Measurements from ENCODE around the gene AVEN.

AVEN gene

DNA sequence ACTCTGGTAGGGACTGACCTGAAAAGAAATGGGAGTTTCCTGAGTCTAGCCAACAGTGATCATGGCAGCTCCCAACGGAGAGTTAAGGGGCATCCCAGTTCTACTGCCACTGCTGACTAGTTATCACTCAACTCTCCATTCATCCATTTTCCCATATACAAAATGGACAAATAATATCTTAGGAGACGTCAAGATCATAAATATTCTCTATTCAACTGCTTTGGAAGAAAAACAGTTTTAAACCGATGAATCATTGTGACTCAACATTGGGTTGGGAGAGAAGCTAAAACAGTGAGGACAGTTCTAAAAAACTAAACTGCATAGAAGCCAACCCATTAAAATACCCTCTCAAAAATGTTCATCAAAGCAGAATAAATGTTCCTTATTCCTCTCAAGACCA lies 128.3 kb downstream of the AVEN start:
- DNase-seq: no peak

DNA sequence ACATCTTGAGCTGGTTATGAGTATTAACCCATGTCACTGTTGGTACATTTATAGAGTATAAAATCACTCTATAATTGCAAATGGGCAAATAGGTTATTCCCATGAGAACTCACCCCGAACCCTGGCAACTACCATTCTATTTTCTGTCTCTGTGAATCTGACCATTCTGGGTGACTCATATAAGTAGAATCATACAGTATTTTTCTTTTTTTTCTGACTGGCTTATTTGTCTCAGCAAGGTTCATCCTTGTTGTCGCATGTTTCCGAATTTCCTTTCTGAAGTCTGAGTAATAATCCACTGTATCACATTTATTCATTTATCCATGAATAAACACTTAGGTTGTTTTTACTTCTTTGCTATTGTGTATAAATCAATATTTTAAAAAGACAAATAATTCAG lies 130.6 kb downstream of the AVEN start:
- no peak for DNase-seq

DNA sequence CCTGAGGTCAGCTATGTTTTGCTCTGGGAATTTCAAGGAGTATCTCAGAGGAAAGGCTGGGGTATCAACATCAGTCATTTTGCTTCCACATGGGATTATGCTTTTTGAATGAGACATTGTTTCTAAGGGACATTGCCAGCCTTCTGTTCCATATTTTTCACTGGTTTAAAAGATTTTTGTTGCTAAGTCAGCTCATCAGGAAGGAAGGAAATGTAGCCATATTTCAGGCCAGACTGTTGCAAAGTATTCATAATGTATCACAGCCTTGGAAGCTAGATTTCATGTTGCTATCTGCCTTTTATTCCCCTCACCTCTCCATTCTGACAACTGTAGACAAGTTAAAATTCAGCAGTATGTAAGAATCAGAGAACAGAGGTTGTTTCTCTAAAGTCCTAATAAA lies 131.7 kb downstream of the AVEN start:
- DNase-seq: no peak

DNA sequence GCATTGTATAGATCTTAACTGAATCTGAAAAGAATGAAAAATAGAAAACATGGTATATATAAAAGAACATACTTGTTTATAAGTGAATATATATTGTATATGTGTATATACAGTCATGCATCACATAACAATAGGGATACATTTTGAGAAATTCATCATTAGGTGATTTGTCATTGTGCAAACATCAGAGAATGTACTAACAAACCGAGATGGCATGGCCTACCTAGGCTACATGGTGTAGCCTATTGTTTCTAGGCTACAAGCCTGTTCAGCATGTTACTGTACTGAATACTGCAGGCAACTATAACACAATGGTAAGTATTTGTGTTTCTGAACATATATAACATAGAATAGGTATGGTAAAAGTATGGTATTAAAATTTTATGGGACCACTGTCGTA lies 135.3 kb downstream of the AVEN start:
- no peak for DNase-seq

DNA sequence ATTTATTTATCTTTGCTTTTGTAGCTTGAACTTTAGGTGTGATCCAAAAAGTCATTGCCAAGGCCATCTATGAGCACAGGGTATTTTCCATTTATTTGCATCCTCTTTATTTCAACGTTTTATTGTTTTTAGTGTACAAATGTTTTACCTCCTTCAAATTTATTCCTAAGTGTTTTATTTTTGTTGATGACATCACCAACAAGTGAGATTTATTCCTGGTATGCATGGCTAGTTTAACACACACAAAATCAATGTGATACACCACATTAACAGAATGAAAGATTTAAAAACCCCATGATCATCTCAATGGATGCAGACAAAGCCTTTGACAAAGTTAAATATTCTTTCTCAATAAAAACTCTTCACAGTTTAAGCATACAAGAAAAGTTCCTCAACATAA lies 137.0 kb downstream of the AVEN start:
- DNase-seq: no peak

DNA sequence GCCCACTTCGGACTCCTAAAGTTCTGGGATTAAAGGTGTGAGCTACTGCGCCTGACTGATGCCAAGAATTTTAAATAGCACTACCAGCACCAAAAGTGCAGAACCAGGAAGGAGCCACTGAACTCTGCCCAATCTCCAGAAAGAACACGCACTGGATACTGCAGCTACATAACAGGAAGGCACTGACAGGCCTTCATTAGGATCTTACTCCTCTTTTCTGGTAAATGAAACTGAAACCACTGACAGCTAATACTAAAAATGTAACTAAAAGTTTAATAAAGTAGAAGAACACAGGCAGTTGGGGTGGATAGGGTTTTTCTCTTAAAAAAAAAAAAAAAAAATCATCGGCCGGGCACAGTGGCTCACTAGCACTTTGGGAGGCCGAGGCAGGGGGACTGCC lies 144.8 kb downstream of the AVEN start:
- no peak for DNase-seq

DNA sequence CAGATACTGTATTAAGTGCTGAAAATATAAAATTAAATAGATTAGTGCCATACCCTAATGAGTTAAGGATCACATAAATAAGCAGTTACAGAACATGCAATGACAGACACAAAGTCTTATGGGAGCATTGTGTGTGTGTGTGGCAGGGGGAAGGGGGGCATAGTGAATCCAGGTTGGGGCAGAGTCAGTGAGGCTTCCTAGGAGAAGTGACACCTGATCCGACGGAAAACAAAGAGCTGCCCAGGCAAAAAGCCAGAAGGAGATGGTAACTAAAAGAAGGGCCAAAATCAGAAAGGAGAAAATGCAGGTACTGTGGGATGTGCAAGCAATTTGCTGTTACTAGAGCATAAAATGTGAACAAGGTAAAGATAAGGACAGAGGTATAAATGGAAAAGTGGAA lies 150.8 kb downstream of the AVEN start:
- DNase-seq: no peak

DNA sequence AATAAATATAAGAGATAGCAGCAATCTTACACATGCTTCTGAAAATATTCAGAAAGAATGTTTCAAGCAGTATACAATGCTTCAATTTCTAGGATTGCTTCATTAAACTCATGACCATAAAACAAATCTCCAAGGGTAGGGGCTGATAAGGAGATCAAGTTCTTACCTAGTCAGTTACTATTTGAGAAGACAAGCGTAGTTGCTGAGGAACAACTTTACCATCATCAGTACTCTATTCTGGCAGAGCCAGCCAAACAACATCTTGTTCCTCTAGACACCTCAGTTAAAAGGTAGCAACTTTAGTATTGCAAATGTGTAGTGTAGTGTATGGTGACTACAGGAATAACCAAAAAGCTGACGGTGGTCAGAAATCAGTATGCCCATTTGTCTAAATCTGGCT lies 156.1 kb downstream of the AVEN start:
- DNase-seq: no peak

DNA sequence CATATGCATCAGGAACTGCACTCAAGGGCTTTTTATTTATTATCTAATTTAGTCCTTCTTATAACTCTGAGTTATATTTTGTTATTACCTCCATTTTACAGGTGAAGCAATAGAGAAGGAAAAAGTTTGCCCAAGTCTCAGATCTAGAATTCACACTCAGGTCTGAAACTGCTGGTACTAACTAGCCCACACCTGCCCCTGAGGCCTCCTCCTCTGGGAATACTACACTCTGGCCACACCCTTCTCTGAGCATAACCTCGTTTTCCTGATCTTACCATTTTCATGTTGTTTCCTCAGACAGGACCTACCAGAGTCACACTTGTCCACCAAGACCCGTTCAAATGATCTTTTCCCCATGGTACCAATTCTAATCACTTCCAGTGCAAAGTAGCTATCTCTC lies 164.8 kb downstream of the AVEN start:
- DNase-seq: no peak

DNA sequence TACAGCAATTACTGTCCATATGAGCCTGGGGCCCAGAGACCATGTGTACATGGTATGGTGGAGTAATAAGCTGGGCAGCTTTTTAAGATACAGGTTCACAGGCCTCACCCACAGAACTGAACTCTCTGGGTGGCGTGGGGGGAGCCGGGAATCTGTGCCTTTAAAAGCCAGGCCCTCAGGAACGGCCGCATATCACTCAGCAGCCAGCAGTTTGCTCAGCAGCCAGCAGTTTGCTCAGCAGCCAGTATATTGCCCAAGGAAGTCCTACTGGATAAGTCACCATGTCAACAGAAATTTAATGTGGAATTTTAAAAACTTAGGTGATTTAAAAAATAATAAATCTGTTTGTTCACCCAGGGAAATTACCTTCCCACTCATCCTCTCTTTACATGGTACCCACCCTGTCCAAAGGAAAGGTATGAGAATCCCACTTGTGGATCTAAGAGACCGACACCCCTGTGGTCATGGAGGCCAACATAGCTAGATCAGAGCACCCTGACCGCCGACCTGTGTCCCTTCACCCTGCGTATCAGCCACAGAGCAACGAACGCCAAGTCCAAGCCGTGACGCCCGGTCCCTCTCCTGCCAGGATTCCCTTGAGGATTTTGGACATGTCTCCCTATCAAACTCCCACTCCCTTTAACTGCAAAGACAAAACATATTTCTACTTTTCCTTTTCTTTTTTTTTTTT lies 166.4 kb downstream of the AVEN start:
- DNase-seq: no peak

DNA sequence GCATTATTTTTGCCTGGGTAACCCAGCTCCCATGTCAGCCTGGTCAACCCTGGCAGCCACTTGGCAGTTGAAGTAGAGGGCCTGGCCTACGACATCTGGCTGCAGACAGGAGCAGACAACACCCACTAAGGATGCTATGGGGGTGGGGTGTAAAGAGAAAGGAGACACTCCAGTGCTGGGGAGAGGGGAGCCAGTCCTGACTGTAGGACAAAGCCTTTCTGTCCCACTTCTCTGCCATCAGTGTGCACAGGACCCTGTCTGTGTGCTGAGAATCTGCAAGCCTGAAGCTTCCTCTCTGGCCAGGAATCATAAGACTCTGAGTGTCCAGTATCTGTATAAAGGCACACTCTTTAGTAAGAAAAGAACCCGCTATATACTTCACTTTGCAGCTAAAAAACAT lies 167.0 kb downstream of the AVEN start:
- no peak for DNase-seq

DNA sequence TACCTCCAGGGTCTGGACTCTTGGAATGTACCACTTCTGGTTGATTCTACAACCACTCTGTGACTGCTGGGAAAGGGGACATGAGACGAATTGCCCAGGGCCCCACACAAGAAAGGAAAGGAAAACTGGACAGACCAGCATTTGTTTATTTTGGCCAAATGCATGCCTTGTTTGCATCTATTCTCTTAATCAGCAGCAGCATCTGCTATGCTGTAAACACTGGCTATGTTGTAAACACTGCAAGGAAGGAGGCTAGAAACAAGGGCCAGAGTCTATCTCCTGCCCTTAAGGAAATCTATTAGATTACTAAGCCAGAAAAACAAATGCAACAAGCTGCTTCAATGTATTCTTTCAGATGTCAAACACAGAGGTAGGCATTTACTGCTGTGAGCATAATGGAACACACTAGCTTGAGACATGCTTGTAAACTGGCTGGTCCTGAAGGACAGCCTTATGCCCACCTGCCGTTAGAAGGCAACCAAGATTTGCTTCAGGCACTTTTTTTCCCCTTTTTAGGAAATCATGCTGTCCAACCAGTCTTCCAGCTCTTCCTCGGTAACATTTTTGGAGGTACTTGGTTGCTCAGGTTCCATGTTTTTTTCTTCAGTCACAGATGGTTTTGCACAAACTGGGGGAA lies 172.8 kb downstream of the AVEN start:
- DNase-seq: no peak

DNA sequence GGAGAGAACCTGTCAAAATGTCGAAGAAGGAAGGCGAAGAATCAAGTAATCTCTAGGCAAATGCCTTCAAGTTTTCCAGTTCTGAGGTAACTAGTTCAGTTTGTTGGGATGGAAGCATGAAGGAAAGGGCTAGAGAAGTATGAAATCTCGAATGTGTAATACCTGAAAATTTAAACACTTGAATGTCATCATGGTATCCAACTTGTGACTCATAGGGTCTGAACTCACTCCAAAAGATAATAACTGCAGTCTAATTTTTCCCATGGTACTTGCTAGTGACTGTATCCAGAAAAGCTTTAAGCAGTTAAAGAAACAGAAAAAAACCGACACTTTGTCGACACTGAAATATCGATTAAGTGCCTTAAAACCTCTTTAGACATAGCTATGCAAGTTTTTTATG lies 173.6 kb downstream of the AVEN start:
- no peak for DNase-seq

DNA sequence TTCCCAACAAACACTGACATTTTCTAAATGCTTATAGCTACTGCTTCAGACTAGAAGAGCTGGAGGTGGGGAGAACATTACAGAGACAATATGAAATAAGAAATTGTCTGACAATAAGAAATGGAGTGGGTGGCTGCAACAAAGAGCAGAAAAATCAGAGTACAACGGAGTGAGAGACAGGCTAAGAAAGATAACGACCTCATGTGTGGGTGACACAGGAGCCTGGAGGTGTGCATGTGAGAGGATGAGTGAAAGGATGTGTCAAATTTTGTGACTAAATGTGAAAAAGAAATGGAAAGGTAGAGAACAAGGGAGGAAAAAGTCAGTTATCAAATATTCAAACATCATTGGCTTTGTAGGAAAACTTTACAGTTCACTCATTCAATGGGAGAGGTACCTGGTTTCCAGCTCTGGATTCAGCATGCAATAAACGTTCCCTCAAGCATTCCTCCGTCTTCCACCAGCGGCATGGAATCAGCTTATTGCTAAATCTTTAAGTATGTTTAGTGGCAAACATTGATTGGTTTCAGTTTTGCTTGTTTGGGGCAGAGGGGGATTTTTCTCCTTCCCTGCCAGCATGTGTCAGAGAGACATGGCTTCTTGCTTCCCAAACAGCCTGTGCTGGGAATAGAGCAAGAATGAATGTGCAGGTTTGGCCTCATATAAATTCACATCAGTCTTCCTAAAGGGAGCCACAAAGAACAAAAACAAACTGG lies 174.5 kb downstream of the AVEN start:
- no peak for DNase-seq

DNA sequence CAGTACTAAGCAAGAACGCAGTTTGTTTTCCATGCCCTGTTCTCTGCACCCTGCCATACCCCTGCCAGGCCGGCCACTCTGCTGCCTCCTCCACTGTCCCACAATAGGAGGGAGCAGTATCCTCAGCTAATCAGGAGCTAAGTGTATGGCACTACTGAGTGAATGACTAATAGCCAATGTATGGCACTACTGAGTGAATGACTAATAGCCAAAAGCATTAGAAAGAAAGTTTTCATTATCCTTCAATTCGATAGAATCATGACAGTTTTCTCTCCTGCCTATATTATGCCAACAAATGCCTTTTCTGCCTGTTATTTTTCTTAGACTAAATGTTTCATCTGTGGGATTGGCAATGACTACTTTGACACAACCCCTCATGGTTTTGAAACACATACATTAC lies 178.2 kb downstream of the AVEN start:
- no peak for DNase-seq

DNA sequence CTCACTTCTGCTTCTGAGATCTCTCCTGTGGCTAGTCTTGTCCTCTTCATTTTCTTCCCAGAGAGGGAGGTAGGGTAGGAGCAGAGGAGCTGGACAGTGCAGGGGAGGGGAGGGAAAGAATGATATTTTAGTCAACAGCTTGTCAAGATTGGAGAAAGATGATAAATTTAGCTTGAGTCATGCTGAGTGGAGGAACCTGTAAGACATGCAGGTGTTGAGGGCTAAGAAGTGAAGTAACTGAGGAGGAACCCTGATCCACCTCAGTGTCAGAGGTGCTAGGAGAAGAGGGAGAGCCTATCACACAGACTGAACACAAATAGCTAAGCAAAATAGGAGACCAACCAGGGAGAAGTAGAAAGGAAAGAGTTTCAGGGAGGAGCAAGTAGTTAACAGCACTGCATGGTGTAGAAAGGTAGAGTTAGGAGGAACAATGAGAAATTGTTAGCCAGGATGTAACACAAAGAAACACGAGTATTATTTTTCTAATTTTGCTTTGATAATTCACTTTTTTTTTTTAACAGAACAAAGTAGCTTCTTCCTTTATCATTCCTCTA lies 178.9 kb downstream of the AVEN start:
- no peak for DNase-seq

DNA sequence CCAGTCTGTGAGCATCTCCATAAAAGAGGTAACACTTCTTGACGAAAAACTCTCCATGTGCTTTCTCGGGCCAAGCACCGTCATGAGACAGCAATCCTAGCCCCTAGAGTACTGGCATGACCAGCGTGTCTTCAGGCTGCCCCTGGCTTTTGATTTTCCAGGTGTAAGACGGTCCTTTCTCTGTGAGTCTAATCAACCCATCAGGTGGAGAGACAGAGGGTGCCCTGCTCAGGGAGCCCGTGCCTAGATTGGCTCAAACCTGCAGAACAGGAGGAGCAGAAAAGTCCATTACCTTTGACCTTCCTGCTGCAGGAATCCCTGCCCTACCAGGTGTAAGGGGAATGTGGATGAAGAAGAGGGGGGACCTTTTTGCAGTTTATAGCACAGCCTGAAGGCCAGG lies 180.2 kb downstream of the AVEN start:
- DNase-seq: no peak

DNA sequence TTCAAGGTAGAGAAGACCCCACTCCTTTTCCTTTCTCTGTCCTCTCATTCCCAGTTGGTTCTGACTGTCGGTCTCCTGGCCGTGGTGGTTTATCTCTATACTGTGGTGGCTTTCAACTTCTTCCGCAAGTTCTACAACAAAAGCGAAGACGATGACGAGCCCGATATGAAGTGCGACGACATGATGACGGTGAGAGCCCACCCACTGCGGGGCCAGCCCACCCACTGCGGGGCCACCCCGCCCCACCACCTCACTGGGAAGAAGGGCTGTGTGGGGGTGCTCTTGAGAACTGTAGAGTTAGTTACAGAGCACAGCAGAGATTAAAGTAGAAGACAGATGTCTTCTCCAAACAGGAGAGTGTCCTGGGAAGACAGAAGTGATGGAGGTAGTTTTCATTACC lies 181.3 kb downstream of the AVEN start:
- DNase-seq: no peak

DNA sequence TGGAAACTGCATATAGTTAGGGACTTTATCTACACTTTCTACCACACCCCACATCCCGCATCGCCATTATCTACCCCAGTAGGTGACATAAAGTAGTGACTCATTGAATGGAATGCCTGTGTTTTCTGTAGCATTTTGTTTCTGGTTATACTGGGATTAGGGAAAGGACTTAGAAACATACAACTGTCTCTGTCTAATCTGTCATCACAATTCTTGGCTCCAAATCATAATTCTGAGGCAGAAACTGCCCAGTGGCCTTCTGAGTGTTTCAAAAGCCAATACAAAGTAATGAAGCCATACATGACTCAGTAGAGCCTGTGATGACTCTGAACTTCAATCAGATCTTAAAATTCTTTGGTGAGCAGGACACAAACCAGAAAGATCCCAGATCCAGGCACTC lies 186.4 kb downstream of the AVEN start:
- DNase-seq: no peak

DNA sequence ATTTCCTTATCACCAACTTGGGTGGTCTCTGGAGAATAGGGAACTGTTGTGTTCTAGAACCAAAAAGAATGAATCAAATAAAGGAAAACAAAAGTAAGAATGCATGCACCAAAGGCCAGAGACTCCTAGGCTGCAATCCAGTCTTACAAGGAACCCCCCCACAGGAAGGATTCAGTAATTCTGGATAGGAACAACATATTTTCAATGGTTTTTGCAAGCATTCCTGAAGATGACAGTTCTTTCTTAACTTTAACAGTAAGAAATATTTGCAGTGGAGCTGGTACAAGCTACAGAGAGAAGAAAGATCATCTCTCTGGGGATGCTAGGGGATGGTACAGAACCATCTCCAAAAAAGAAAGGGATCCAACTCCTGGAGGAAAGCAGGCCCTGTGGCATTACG lies 186.9 kb downstream of the AVEN start:
- no peak for DNase-seq

DNA sequence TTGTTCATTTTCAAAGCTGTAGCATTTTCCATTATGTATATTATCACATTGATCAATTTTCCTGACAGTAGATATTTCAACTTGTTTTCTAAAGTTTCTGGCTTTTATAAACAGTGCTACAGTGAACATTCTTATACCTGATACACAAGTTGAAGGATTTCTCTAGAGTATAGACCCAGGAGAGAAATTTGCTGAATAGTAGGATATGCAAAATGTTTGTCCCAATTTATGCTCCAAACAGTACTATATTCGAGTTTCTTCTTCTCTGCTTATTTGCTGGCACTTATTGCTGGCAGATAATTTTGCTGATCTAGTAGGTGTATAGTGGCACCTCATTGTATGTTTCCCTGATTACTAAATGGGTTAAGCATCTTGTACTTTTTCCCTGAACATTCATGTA lies 187.9 kb downstream of the AVEN start:
- no peak for DNase-seq

DNA sequence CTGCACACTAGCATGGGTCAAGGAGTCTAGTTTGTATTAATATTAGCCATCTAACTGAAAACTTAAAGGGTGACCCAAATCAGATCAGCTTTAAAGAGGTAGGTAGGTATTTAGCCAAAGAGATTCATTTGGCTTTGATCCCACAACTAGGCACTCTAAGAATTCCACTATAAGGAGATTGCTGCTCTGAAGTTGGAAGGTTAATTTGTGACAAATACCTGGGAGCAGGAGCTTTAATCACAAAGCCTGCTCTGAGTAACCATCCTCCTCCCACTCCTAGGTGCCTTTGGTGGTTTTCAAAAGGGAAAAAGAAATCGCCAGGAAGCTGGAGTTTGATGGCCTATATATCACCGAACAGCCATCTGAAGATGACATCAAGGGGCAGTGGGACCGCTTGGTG lies 191.0 kb downstream of the AVEN start:
- no peak for DNase-seq

DNA sequence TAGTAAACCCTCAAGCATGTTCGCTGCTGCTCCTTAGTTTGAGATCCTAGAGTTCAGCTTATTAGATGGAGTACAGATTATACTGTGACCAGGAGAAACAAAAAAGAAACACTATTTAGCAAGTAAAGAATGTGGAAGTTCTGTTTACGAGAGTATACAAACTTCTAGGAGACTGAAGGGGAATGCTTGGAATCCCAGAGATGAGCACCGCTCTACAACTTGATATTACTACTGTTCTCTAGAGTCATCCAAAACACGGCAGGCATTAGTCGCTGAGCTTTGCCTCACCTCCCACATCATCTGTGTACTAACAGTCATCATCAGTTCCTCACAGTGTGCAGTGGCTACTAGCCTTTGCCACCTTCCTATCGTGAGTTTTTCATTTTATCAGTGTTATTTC lies 192.1 kb downstream of the AVEN start:
- no peak for DNase-seq

DNA sequence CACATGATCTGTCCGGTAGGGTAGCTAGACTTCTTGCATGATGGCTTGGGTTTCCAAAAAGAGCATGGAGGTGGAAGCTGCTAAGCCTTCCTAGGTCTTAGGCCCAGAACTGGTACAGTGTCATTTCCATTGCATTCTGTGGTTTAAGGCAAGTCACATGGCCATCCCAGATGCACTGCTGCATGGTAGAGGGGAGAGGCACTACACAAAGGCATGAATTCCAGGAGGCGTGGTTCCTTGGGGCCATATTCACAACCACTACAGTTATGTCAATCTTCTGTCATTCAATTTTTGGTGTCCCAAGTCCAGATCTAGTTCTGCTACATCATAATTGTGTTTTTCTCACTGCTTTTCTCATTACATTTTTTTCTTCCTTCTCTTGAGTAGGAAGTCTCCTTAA lies 192.9 kb downstream of the AVEN start:
- DNase-seq: no peak

Measured in effector CD4-positive, alpha-beta T cell (primary cell).